ENCODE data around the gene TMEM221.

- no peak for TF ChIP-seq POLR2A (IDR thresholded peaks at IDR 0.05)
- no peak for TF ChIP-seq CTCF (IDR thresholded peaks at IDR 0.05)
These were observed 19.2 kb upstream of the TMEM221 start for GRCh38 chr19:17467471-17468301.
